HPDE6-E6E7 (cell line): Measurements from ENCODE around the gene CCAR1.
A peak's percentile ranks its signal among the peaks of the same experiment; 100 is the strongest.
"Not testable (repeated sequence)": the region's sequence is repeated elsewhere in the genome, so short reads cannot be mapped to it uniquely, and the experiment has no call there.

Source experiments
- DNase-seq: peaks from one replicate; pipeline ENCODE4 v3.0.0; 2011; ENCODE audit warnings: missing footprints; ENCODE audit errors: extremely low spot score

The CCAR1 gene

GRCh38 chr10:68826764-68827591 lies 105.9 kb downstream of the CCAR1 start, which contains the start of gene STOX1:
Gene STOX1, plus strand, starts transcription at chr10:68827531. Its CDS starts 93 bp downstream, at chr10:68827624.
- peak; percentile 69 for DNase-seq

DNA sequence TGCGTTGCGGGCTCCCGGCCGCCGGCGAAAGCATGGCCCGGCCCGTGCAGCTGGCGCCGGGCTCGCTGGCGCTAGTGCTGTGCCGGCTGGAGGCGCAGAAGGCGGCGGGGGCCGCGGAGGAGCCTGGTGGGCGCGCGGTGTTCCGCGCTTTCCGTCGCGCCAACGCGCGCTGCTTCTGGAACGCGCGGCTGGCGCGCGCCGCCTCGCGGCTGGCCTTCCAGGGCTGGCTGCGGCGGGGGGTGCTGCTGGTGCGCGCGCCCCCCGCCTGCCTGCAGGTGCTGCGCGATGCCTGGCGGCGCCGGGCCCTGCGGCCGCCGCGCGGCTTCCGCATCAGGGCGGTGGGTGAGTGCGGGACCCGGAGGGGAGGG lies 106.5 kb downstream of the CCAR1 start:
- DNase-seq = not testable (repeated sequence)

DNA sequence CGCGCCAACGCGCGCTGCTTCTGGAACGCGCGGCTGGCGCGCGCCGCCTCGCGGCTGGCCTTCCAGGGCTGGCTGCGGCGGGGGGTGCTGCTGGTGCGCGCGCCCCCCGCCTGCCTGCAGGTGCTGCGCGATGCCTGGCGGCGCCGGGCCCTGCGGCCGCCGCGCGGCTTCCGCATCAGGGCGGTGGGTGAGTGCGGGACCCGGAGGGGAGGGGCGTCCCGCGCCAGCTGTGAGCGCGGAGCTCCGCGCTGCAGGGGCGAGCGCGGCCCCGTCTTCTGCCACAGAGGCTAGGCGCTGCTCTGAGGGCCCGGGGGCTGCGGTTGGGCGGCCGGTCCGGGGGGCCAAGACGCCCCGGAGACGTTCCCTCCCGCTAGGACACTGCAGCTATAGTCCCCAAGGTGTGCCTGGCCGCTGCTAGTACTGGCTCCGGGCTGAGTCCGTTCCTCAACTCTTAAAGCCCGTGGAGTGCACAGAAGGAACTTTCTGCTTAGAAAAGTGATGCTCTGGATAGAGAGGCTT lies 107.1 kb downstream of the CCAR1 start:
- DNase-seq = not testable (repeated sequence)

GRCh38 chr10:68828833-68829232 lies 107.8 kb downstream of the CCAR1 start:
- no peak for DNase-seq

DNA sequence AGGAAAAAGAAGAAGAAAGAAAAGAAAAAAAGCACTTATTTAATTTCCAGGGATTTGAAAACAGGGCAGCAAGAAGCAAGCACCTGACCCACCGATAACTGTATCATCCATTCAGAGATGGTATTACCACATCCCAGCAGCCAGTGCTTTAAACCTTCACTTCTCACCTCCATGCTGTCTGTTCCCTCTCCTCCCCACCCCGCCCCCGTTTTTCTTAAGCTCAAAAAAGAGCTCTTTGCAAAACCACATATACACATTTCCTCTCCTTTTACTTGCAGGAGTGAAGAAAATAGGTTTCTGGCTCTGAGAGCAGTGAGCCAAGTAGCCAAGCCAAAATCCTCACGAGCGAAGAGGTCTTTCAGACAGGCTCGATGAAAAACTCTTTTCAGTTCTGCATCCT lies 108.5 kb downstream of the CCAR1 start:
- DNase-seq = no peak

DNA sequence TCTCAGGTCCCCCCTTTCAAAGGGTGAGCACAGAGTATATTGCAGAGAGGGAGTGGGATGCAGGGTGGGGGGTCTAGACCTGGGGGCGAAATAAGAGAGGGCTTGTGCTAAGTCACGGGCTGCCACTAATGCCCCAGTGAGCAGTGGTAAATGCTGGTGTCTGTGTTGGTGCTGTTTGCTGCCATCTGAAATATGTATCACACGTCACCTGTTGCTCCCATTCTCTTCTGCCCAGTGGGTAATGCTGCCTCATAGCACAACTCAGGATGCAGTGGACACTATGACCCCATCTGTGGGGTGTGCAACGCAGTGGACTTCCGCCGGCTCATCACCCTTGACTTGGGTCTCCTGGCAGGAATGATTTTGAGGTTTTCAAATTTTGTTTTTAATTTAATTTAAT lies 108.9 kb downstream of the CCAR1 start:
- DNase-seq = no peak

GRCh38 chr10:68831961-68832455 lies 111.0 kb downstream of the CCAR1 start:
- no peak for DNase-seq

DNA sequence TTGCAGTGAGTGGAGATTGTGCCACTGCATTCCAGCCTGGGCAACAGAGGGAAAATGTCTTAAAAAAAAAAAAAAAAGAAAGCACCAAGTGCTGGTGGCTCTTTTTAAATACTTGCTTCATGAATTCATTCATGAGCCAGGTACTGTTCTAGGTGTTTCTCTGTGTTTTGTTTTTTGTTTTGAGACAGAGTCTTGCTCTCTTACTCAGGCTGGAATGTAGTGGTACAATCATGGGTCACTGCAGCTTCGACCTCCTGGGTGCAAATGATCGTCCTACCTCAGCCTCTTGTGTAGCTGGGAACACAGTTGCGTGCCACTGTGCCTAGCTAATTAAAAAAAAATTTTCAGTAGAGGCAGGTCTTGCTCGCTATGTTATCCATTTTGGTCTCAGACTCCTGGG lies 111.6 kb downstream of the CCAR1 start:
- DNase-seq = no peak

DNA sequence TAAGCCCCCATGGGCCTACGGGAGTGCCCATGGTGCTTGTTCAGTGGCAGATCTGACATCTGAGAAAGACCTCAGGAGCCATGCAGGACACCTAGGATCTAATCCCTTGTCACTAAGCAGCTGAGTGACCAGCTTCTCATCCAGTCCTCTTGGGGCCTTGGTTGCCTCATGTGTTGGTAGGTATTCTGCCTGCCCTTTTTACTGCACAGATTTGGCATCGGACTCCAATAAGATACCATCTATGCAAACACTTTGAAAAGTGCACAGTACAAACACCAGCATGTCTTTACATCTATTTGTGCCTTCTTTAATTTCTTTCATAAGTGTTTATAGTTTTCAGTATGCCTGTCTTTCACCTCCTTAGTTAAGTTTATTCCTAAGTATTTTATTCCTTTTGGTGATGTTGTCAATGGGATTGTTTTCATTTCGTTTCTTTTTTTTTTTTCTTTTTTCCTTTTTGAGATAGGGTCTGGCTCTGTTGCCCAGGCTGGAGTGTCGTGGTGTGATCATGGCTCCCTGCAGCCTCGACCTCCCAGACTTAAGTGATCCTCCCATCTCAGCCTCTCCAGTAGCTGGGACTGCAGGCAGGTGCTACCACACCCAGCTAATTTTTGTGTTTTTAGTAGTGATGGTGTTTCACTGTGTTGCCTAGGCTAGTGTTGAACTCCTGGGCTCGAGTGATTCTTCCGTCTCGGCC lies 116.7 kb downstream of the CCAR1 start:
- DNase-seq = no peak

DNA sequence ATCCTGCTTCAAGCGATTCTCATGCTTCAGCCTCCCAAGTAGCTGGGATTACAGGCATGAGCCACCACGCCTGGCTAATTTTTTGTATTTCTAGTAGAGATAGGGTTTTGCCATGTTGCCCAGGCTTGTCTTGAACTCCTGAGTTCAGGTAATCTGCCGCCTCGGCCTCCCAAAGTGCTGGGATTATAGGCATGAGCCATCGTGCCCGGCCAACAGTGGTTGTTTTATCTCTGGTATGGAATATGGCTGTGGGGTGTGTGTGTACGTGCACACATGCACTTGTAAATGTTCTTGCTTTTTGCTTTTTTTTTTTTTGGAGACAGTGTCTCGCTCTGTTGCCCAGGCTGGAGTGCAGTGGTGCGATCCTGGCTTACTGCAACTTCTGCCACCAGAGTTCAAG lies 119.6 kb downstream of the CCAR1 start:
- not testable (repeated sequence) for DNase-seq
